DND-41 (cell line): ENCODE data around the gene TULP4.

Source experiments
- CTCF ChIP-seq: IDR thresholded peaks from 2 replicates; pipeline ENCODE4 v1.5.1; 2012; ENCODE audit warnings: borderline replicate concordance, low read length, moderate library complexity, mild to moderate bottlenecking; ENCODE audit not compliant: poor library complexity, severe bottlenecking; ENCODE audit errors: extremely low read depth
- EZH2 ChIP-seq: IDR thresholded peaks from 3 replicates; pipeline ENCODE4 v1.6.1; 2012; ENCODE audit warnings: borderline replicate concordance, low read depth, mild to moderate bottlenecking, moderate library complexity, low read length, inconsistent platforms; ENCODE audit not compliant: severe bottlenecking

GRCh38 chr6:158383542-158383941, 71.3 kb downstream of the TULP4 start:
- TF ChIP-seq EZH2 (no peak), CTCF (no peak)
